Heart left ventricle (tissue), 16 donors: ENCODE data around the gene DSCAM. TPM values are rescaled to one million over a fixed set of nuclear protein-coding genes. Genes with fewer than 3 reads are reported as not detected.
"Not testable (repeated sequence)": the region's sequence is repeated elsewhere in the genome, so short reads cannot be mapped to it uniquely, and the experiment has no call there.

Experiments used
- ATAC-seq, 4 donors: fragments of 200-7000 bp; cut with Tn5 transposase; one replicate each; pipeline ENCODE4 v1.9.1; 2020 to 2022; ENCODE audit warnings: moderate library complexity in 4 of 4, mild to moderate bottlenecking in 3 of 4, moderate number of reproducible peaks in 1 of 4
- DNase-seq, 5 donors: peaks; one replicate each; pipeline ENCODE4 v3.0.0-alpha.2; 2020
- H3K27ac ChIP-seq, 12 donors: fragments of 200-600 bp; sonication (generic) in 4 of 12; one replicate each; pipeline versions ENCODE4 v1.5.0 to v1.8.0; 2016 to 2022; ENCODE audit warnings: mild to moderate bottlenecking in 2 of 12
- H3K27me3 ChIP-seq, 9 donors: fragments of 200-600 bp; sonication (generic) in 2 of 9; one replicate each; pipeline versions ENCODE4 v1.5.1 to v1.8.0; 2016 to 2022; ENCODE audit warnings: mild to moderate bottlenecking in 3 of 9
- H3K36me3 ChIP-seq, 9 donors: fragments of 200-600 bp; sonication (generic) in 2 of 9; one replicate each; pipeline versions ENCODE4 v1.5.0 to v1.8.0; 2018 to 2022; ENCODE audit warnings: mild to moderate bottlenecking in 2 of 9
- H3K4me1 ChIP-seq, 12 donors: fragments of 200-600 bp; sonication (generic) in 4 of 12; one replicate each; pipeline versions ENCODE4 v1.5.0 to v1.8.0; 2016 to 2022; ENCODE audit warnings: mild to moderate bottlenecking in 3 of 12
- H3K4me3 ChIP-seq, 12 donors: fragments of 200-600 bp; sonication (generic) in 4 of 12; one replicate each; pipeline versions ENCODE4 v1.5.0 to v1.8.0; 2017 to 2022; ENCODE audit warnings: mild to moderate bottlenecking in 9 of 12, moderate library complexity in 4 of 12
- H3K9me3 ChIP-seq, 12 donors: fragments of 200-600 bp; sonication (generic) in 4 of 12; one replicate each; pipeline versions ENCODE4 v1.5.0 to v1.8.0; 2016 to 2022; ENCODE audit warnings: mild to moderate bottlenecking in 1 of 12
- POLR2A ChIP-seq, 2 donors: fragments of 450-650 bp; IDR thresholded peaks; one replicate each; pipeline ENCODE4 v1.6.1; 2017; ENCODE audit warnings: antibody characterized with exemption in 2 of 2, mild to moderate bottlenecking in 2 of 2, moderate library complexity in 2 of 2
- WGBS, 4 donors: extraction: QIAGEN DNeasy Blood & Tissue Kit in 2 of 4; methylation state at CpG; one replicate each; pipeline versions ENCODE4 v1.1.5 to v1.1.7; 2013 to 2018; 5-methylcytosine and 5-hydroxymethylcytosine counted together
- intact Hi-C, 10 donors: fragments of 100-400 bp; cut with DNase I; formaldehyde crosslinking; loops; one replicate each; pipeline versions ENCODE4 v1.11.1 to v1.14.2; 2022
- polyA plus RNA-seq, 2 donors: library from polyadenylated mRNA; stranded (reverse); fragments of 200-250 nt; gene quantifications; one replicate each; pipeline ENCODE4 v1.2.3, GENCODE V29; 2013
- total RNA-seq, 9 donors: library from RNA; depleted of rRNA in 2 of 9; stranded (reverse); fragments of >200 nt in 2 of 9; fragmentation: NEBNext Ultra II Directional in 3 of 9; extraction: Animal tissue kit (Norgen Biotek cat#: 25700) in 3 of 9; gene quantifications; one replicate each; pipeline versions ENCODE4 v1.1.0 to v1.2.4, GENCODE V29; 2016 to 2023
- TF ChIP-seq, protein P1 (sequence below), 12 donors: fragments of 200-600 bp; sonication (generic) in 4 of 12; IDR thresholded peaks; one replicate each; pipeline versions ENCODE4 v1.5.0 to v1.8.0; 2018 to 2022; ENCODE audit warnings: antibody characterized with exemption in 12 of 12, mild to moderate bottlenecking in 5 of 12
- donor health status: ischemic (EF 13 %, LVEDD 7.1; RV severe dilation, severe dysfunction).
- donor health status: healthy with polysubstance abuse.
- donor health status: DM: no; HTN: yes; CAD: no.
- donor health status: DM: no; HTN: no; CAD: no.
- donor health status: ischemic (EF 25% LVEDD 6.9; RV normal size, moderate dysfunction).
- donor health status: ischemic (EF 25% LVEDD 5.7; RV mildly dilated, moderate dysfunction).
- donor health status: healthy.
- donor health status: DM: yes; HTN: yes; CAD: no.
- donor health status: ischemic (EF 35%, LVEDD 5.7; RV mildly dilated, moderate dysfunction).
- donor health status: nonischemic (EF 11% LVEDD 7.7; RV severe dilation, severe dysfunction).
- donor health status: DM: yes; HTN: yes; CAD: no.
- donor health status: PGD.
- donor health status: ischemic (EF 29% LVEDD 5.4; RV normal size, mild dysfunction).
- donor health status: nonischemic (EF 23%, LVEDD 6.1; RV moderate dilation, normal function).

The DSCAM gene
- total and polyA plus RNA-seq, 11 donors = 0.03 TPM; not detected in 10

DNA sequence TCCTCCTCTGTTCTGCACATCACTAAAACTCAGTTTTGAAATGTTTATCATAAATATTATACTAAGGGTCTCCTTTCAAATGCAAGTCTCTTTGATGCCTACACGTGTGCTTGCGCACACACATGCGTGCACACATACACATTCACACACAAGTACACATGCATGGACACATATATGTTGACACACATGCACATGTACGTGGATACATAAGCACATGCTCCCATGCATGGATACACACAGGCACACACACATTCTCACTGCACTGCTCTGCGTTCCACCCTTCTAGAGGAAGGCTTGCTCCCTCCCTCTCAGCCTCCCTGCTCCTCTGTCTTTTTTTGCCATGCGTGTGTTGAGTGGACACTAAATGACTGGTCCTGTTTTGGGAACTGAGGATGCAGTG is 817.1 kb downstream of the DSCAM start:
- TF ChIP-seq, protein P1, sequence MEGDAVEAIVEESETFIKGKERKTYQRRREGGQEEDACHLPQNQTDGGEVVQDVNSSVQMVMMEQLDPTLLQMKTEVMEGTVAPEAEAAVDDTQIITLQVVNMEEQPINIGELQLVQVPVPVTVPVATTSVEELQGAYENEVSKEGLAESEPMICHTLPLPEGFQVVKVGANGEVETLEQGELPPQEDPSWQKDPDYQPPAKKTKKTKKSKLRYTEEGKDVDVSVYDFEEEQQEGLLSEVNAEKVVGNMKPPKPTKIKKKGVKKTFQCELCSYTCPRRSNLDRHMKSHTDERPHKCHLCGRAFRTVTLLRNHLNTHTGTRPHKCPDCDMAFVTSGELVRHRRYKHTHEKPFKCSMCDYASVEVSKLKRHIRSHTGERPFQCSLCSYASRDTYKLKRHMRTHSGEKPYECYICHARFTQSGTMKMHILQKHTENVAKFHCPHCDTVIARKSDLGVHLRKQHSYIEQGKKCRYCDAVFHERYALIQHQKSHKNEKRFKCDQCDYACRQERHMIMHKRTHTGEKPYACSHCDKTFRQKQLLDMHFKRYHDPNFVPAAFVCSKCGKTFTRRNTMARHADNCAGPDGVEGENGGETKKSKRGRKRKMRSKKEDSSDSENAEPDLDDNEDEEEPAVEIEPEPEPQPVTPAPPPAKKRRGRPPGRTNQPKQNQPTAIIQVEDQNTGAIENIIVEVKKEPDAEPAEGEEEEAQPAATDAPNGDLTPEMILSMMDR (IDR thresholded peaks at IDR 0.05) = no peak
- TF ChIP-seq POLR2A (IDR thresholded peaks at IDR 0.05) = no peak
- no peak overlapping the region for H3K27ac ChIP-seq
- WGBS, 4 donors = 89 to 92% (median 91%) methylated on average over 6 of the region's 6 CpGs
- H3K4me1 ChIP-seq = no peaks in the 10 kb centered on the region
- H3K4me3 ChIP-seq = no peak overlapping the region
- no peaks in the 10 kb centered on the region for H3K27me3 ChIP-seq
- H3K36me3 ChIP-seq = no peaks in the 10 kb centered on the region
- ATAC-seq (no peak), DNase-seq (no peak)
- intact Hi-C loops = no loop called here
- H3K9me3 ChIP-seq = no peaks in the 10 kb centered on the region

DNA sequence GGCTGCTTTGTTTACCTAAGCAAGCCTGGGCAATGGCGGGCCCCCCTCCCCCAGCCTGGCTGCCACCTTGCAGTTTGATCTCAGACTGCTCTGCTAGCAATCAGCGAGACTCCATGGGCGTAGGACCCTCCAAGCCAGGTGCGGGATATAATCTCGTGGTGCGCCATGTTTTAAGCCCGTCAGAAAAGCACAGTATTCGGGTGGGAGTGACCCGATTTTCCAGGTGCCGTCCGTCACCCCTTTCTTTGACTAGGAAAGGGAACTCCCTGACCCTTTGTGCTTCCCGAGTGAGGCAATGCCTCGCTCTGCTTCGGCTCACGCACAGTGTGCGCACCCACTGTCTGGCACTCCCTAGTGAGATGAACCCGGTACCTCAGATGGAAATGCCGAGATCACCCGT is 818.6 kb downstream of the DSCAM start:
- H3K27ac ChIP-seq, H3K9me3 ChIP-seq, intact Hi-C loops, H3K27me3 ChIP-seq, H3K36me3 ChIP-seq, H3K4me1 ChIP-seq, ATAC-seq, H3K4me3 ChIP-seq, DNase-seq: not testable (repeated sequence)
- 83 to 93% (median 86%) methylated on average over 16 to 19 of the region's 19 CpGs for WGBS, 4 donors

DNA sequence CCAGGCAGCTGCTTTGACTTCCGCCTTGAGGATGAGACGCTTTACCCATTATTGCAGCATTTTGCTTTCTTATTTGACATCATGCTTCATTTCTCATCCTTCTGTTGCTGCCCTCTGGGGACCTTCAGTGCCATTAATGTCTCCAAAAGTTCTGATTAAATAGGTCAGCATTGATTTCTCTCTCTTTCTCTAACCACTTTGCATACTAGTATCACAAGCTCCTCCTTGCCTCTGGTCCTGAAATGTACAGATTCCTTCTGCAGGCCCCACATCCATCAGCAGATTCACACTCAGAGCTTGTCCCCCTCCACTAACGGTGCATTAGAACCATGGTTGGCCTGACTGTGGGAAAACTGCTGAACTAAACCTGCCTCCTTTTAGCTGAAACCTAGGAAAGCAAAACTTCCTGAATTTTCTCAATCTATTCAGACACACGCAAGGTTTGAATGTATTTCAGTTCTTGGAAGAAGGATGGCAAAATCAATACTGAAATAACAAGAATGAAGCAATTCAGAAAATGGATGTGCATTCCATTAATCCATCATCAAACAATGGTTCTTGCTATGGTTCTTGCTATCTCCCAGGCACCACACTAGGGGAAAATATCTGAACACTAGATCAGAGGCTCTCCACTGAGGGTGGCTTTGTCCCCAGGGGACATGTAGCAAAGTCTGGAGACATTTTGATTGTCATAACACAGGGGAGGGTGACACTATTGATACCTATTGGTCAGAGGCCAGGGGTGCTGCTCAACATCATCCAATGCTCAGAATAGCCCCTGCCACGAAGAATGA is 825.2 kb downstream of the DSCAM start:
- intact Hi-C loops = no loop called here
- no peak overlapping the region for H3K4me3 ChIP-seq
- no peak overlapping the region for H3K27ac ChIP-seq
- WGBS, 4 donors = 65 to 85% (median 75%) methylated on average over 5 of the region's 5 CpGs
- no peak for ATAC-seq
- H3K36me3 ChIP-seq = no peaks in the 10 kb centered on the region
- no peak for TF ChIP-seq POLR2A (IDR thresholded peaks at IDR 0.05)
- TF ChIP-seq, protein P1 (IDR thresholded peaks at IDR 0.05) = no peak
- H3K9me3 ChIP-seq = no peaks in the 10 kb centered on the region
- DNase-seq = no peak
- no peaks in the 10 kb centered on the region for H3K4me1 ChIP-seq
- H3K27me3 ChIP-seq = peaks cover 0 to 3% (median 0%) of the 10 kb centered on the region in 9 donors

DNA sequence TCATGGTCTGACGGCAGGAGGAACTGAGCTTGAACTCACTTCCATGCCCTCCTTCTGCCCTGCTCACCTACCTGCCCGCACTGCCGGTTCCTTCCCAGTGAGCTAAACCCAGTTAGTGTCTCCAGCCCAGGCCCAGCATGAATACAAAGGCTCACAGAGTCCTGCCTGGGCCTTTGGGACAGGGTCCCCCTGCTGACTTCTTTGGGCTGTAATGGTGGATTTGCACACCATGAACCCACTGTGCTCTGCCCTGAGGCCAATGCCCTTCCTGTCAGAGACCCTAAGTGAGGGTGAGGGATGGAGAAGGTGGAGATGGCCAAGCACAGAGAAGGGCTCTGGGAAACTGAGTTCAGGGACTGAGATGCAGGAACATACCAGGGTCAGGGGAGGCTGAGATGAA is 826.3 kb downstream of the DSCAM start:
- TF ChIP-seq, protein P1 (IDR thresholded peaks at IDR 0.05) = no peak
- TF ChIP-seq POLR2A (IDR thresholded peaks at IDR 0.05) = no peak
- 88 to 94% (median 93%) methylated on average over 3 of the region's 3 CpGs for WGBS, 4 donors
- peaks cover 0 to 3% (median 0%) of the 10 kb centered on the region in 9 donors for H3K27me3 ChIP-seq
- ATAC-seq (no peak), DNase-seq (no peak)
- no peak overlapping the region for H3K4me3 ChIP-seq
- no peak overlapping the region for H3K27ac ChIP-seq
- H3K4me1 ChIP-seq = no peaks in the 10 kb centered on the region
- no peaks in the 10 kb centered on the region for H3K9me3 ChIP-seq
- intact Hi-C loops = no loop called here
- no peaks in the 10 kb centered on the region for H3K36me3 ChIP-seq
